CD4-positive, CD25-positive, alpha-beta regulatory T cell (primary cell): ENCODE measurements around the gene LOC128125822.
A peak's percentile ranks its signal among the peaks of the same experiment; 100 is the strongest.

ENCODE experiments used
- ATAC-seq, 2 donors: fragments of 150-1000 bp; cut with Tn5 transposase; one replicate each; pipeline ENCODE4 v1.10.0; 2021; ENCODE audit warnings: low read depth in 2 of 2, moderate number of reproducible peaks in 2 of 2, moderate library complexity in 1 of 2
- DNase-seq, 3 donors: peaks; one replicate each; pipeline versions ENCODE4 v3.0.0 to v3.0.0-alpha.2; 2012 to 2022; ENCODE audit warnings: mixed read lengths in 1 of 3
- H3K27ac ChIP-seq: one replicate; pipeline ENCODE4 v1.7.0; 2013; ENCODE audit warnings: mild to moderate bottlenecking, low read length; ENCODE audit not compliant: insufficient read depth, poor library complexity, severe bottlenecking
- H3K27me3 ChIP-seq: one replicate; pipeline ENCODE4 v1.7.0; 2013; ENCODE audit warnings: low read length; ENCODE audit not compliant: control insufficient read depth, insufficient read depth
- H3K36me3 ChIP-seq: one replicate; pipeline ENCODE4 v1.7.0; 2013; ENCODE audit warnings: mild to moderate bottlenecking, low read length, moderate library complexity; ENCODE audit not compliant: control insufficient read depth, insufficient read depth
- H3K4me1 ChIP-seq: 2 replicates; pipeline ENCODE4 v1.7.0; 2013; ENCODE audit warnings: mild to moderate bottlenecking, low read length; ENCODE audit not compliant: insufficient read depth, control insufficient read depth, poor library complexity, severe bottlenecking
- H3K4me3 ChIP-seq: one replicate; pipeline ENCODE4 v1.7.0; 2013; ENCODE audit warnings: low read depth, mild to moderate bottlenecking, low read length, moderate library complexity
- H3K9me3 ChIP-seq, 2 experiments: 1 replicate in 1 of 2; 2 replicates in 1 of 2; pipeline ENCODE4 v1.7.0; 2013; ENCODE audit warnings: low read length in 2 of 2, mild to moderate bottlenecking in 1 of 2, moderate library complexity in 1 of 2; ENCODE audit not compliant: control insufficient read depth in 2 of 2
- H3K27ac Mint-ChIP-seq, 3 donors: one replicate each; pipeline ENCODE4 v1.8.0; 2020 to 2022; ENCODE audit warnings: mild to moderate bottlenecking in 3 of 3, mixed read lengths in 3 of 3, moderate library complexity in 2 of 3
- H3K27me3 Mint-ChIP-seq: one replicate; pipeline ENCODE4 v1.8.0; 2022; ENCODE audit warnings: mild to moderate bottlenecking, mixed read lengths
- H3K36me3 Mint-ChIP-seq: one replicate; pipeline ENCODE4 v1.8.0; 2020; ENCODE audit warnings: mixed read lengths
- H3K4me1 Mint-ChIP-seq, 4 donors: one replicate each; pipeline ENCODE4 v1.8.0; 2020 to 2022; ENCODE audit warnings: mixed read lengths in 4 of 4, mild to moderate bottlenecking in 1 of 4
- H3K4me3 Mint-ChIP-seq, 4 donors: one replicate each; pipeline ENCODE4 v1.8.0; 2020 to 2022; ENCODE audit warnings: mild to moderate bottlenecking in 4 of 4, mixed read lengths in 4 of 4, moderate library complexity in 3 of 4
- H3K9me3 Mint-ChIP-seq, 7 donors: one replicate each; pipeline ENCODE4 v1.8.0; 2020 to 2022; ENCODE audit warnings: mixed read lengths in 7 of 7, mild to moderate bottlenecking in 3 of 7, moderate library complexity in 2 of 7

LOC128125822 gene

GRCh38 chr6:63558278-63558677 lies 14.0 kb upstream of the LOC128125822 start:
- H3K4me3 ChIP-seq = no peak overlapping the region
- Mint-ChIP-seq H3K27me3 (peaks cover 44% of the 10 kb centered on the region), H3K9me3 (peaks cover 0 to 1% (median 0%) of the 10 kb centered on the region in 7 donors), H3K4me1 (peaks cover 0 to 3% (median 0%) of the 10 kb centered on the region in 4 donors), H3K36me3 (no peaks in the 10 kb centered on the region), H3K4me3 (no peak overlapping the region), H3K27ac (no peak overlapping the region)
- DNase-seq = no peak
- no peak overlapping the region for H3K27ac ChIP-seq
- peaks cover 9% of the 10 kb centered on the region for H3K27me3 ChIP-seq
- no peak for ATAC-seq
- H3K4me1 ChIP-seq = no peaks in the 10 kb centered on the region
- no peaks in the 10 kb centered on the region for H3K36me3 ChIP-seq
- H3K9me3 ChIP-seq = no peaks in the 10 kb centered on the region

GRCh38 chr6:63560801-63561287 lies 11.4 kb upstream of the LOC128125822 start:
- ATAC-seq = no peak
- Histone ChIP-seq H3K27me3 (peaks cover 6% of the 10 kb centered on the region), H3K4me1 (no peaks in the 10 kb centered on the region), H3K9me3 (no peaks in the 10 kb centered on the region), H3K4me3 (no peak overlapping the region), H3K27ac (no peak overlapping the region), H3K36me3 (no peaks in the 10 kb centered on the region)
- DNase-seq = no peak
- Mint-ChIP-seq H3K27ac (no peak overlapping the region), H3K9me3 (peaks cover 0 to 1% (median 0%) of the 10 kb centered on the region in 7 donors), H3K4me1 (no peaks in the 10 kb centered on the region), H3K4me3 (no peak overlapping the region), H3K36me3 (no peaks in the 10 kb centered on the region), H3K27me3 (peaks cover 47% of the 10 kb centered on the region)

DNA sequence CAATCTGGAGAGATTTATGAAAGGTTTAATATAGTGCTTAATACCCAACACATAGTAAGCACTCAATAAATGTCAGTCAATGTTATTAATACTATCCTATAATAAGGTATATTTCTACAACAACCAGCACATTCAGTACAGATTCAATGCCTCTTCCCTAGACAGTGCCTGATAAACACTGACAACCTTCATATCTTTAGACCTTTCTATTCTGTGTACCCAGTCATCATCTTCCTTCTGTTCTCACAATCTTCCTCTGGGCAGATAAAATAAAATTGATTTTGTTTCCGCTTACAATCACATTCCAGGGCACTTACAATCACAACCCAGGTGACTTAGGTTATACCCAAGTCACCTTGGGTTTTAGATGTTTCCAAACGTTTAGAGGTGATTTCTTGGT lies 11.0 kb upstream of the LOC128125822 start:
- Mint-ChIP-seq H3K27ac (no peak overlapping the region), H3K27me3 (peaks cover 47% of the 10 kb centered on the region), H3K4me3 (no peak overlapping the region), H3K36me3 (no peaks in the 10 kb centered on the region), H3K4me1 (no peaks in the 10 kb centered on the region), H3K9me3 (peaks cover 0 to 1% (median 0%) of the 10 kb centered on the region in 7 donors)
- H3K36me3 ChIP-seq = no peaks in the 10 kb centered on the region
- ATAC-seq (no peak), DNase-seq (no peak)
- H3K4me1 ChIP-seq = no peaks in the 10 kb centered on the region
- peaks cover 6% of the 10 kb centered on the region for H3K27me3 ChIP-seq
- no peak overlapping the region for H3K27ac ChIP-seq
- H3K4me3 ChIP-seq = no peak overlapping the region
- no peaks in the 10 kb centered on the region for H3K9me3 ChIP-seq

DNA sequence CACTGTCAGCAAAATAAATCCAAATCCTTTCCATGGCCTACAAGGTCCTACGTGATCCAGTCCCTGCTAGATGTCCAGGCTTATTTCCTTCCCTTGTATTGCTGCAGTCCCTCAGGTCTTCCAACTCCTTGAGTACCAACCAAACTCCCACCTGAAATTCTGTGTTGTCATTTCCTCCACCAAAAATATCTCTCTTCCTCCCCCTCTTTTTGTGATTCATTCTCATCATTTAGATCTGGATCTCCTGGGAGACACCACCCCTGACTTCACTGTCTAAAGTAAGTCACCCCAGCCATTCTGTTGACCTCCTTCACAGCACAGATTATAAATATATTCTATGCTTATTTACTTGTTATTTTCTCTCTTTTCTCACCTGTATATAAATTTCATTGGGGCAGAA lies 9.0 kb upstream of the LOC128125822 start:
- no peak for ATAC-seq
- Histone ChIP-seq H3K36me3 (no peaks in the 10 kb centered on the region), H3K27me3 (no peaks in the 10 kb centered on the region), H3K9me3 (no peaks in the 10 kb centered on the region), H3K4me3 (no peak overlapping the region), H3K27ac (no peak overlapping the region), H3K4me1 (no peaks in the 10 kb centered on the region)
- Mint-ChIP-seq H3K4me1 (no peaks in the 10 kb centered on the region), H3K9me3 (peaks cover 0 to 1% (median 0%) of the 10 kb centered on the region in 7 donors), H3K27ac (no peak overlapping the region), H3K27me3 (peaks cover 49% of the 10 kb centered on the region), H3K36me3 (no peaks in the 10 kb centered on the region), H3K4me3 (no peak overlapping the region)
- no peak for DNase-seq

- no peak for DNase-seq
- H3K27ac ChIP-seq = no peak overlapping the region
- no peaks in the 10 kb centered on the region for H3K36me3 ChIP-seq
- H3K9me3 ChIP-seq = no peaks in the 10 kb centered on the region
- H3K4me1 ChIP-seq = no peaks in the 10 kb centered on the region
- Mint-ChIP-seq H3K27me3 (peaks cover 47% of the 10 kb centered on the region), H3K4me3 (no peak overlapping the region), H3K27ac (no peak overlapping the region), H3K9me3 (peaks cover 0 to 1% (median 0%) of the 10 kb centered on the region in 7 donors), H3K4me1 (no peaks in the 10 kb centered on the region), H3K36me3 (no peaks in the 10 kb centered on the region)
- no peak for ATAC-seq
- H3K4me3 ChIP-seq = no peak overlapping the region
- no peaks in the 10 kb centered on the region for H3K27me3 ChIP-seq
These were observed 7.1 kb upstream of the LOC128125822 start for GRCh38 chr6:63565058-63565726.

- peaks cover 0 to 1% (median 0%) of the 10 kb centered on the region in 7 donors for H3K9me3 Mint-ChIP-seq
- H3K9me3 ChIP-seq = no peaks in the 10 kb centered on the region
- H3K36me3 ChIP-seq = no peaks in the 10 kb centered on the region
- no peaks in the 10 kb centered on the region for H3K4me1 Mint-ChIP-seq
- H3K27ac Mint-ChIP-seq = peak overlapping the region in 1 of 3 donors; percentile 23
- H3K4me1 ChIP-seq = no peaks in the 10 kb centered on the region
- no peaks in the 10 kb centered on the region for H3K27me3 ChIP-seq
- DNase-seq (no peak), ATAC-seq (no peak)
- H3K27me3 Mint-ChIP-seq = peaks cover 47% of the 10 kb centered on the region
- peak overlapping the region in 1 of 4 donors; percentile 17 for H3K4me3 Mint-ChIP-seq
- no peaks in the 10 kb centered on the region for H3K36me3 Mint-ChIP-seq
- H3K4me3 ChIP-seq = no peak overlapping the region
- H3K27ac ChIP-seq = no peak overlapping the region
These were observed 6.3 kb upstream of the LOC128125822 start for GRCh38 chr6:63565727-63566596.

- peaks cover 0 to 11% (median 7%) of the 10 kb centered on the region in 4 donors for H3K4me1 Mint-ChIP-seq
These were observed 4.3 kb upstream of the LOC128125822 start for GRCh38 chr6:63567966-63568365.

More at GRCh38 chr6:63567966-63568365, 4.3 kb upstream of the LOC128125822 start:
- H3K4me1 ChIP-seq = peaks cover 8% of the 10 kb centered on the region
- no peaks in the 10 kb centered on the region for H3K9me3 ChIP-seq
- no peaks in the 10 kb centered on the region for H3K36me3 Mint-ChIP-seq
- no peak for ATAC-seq
- no peaks in the 10 kb centered on the region for H3K36me3 ChIP-seq
- no peaks in the 10 kb centered on the region for H3K27me3 ChIP-seq
- H3K27me3 Mint-ChIP-seq = peaks cover 36% of the 10 kb centered on the region
- no peak overlapping the region for H3K4me3 Mint-ChIP-seq
- no peak overlapping the region for H3K27ac Mint-ChIP-seq
- no peak overlapping the region for H3K4me3 ChIP-seq
- DNase-seq = no peak
- H3K9me3 Mint-ChIP-seq = no peaks in the 10 kb centered on the region
- H3K27ac ChIP-seq = no peak overlapping the region
